HT1080 (cell line): ENCODE measurements around the gene EPHB1. TPM values are rescaled to one million over a fixed set of nuclear protein-coding genes. Genes with fewer than 3 reads are reported as not detected.
A peak's percentile ranks its signal among the peaks of the same experiment; 100 is the strongest.
"Not testable (repeated sequence)": the region's sequence is repeated elsewhere in the genome, so short reads cannot be mapped to it uniquely, and the experiment has no call there.

Source experiments
- DNase-seq: peaks from one replicate; pipeline ENCODE4 v3.0.0-alpha.2; 2015; ENCODE audit warnings: low read depth
- total RNA-seq: library from RNA; depleted of rRNA; stranded (reverse); fragments of >200 nt; shearing (Covaris generic); gene quantifications from 2 replicates; pipeline ENCODE4 v1.2.3, GENCODE V29; 2014

EPHB1 gene
- total RNA-seq, 1 experiment from 2014 or later = 4.4 TPM

DNA sequence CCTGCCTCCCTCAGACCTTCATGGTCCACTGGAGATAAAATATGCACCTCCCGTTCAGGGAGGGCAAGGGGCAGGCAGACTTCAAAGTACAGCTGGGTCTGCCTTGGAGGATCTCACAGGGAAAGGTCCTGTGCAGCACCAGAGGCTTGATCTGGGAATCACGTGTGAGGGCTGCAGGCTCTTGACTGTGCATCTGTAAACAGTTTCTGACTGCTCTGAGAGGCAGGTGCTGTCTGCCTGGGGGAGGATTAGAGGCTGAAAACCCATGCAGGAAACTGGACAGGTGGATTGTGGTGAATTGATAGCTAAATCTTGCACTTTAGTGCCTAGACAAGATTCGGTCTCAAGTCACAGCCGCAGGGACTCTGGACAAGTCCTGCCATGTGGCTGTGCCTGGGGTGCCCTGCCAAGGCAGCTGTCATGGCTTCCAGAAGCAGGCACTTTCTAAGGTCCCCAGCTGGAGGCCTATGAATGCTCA lies 239.3 kb downstream of the EPHB1 start:
- no peak for DNase-seq

DNA sequence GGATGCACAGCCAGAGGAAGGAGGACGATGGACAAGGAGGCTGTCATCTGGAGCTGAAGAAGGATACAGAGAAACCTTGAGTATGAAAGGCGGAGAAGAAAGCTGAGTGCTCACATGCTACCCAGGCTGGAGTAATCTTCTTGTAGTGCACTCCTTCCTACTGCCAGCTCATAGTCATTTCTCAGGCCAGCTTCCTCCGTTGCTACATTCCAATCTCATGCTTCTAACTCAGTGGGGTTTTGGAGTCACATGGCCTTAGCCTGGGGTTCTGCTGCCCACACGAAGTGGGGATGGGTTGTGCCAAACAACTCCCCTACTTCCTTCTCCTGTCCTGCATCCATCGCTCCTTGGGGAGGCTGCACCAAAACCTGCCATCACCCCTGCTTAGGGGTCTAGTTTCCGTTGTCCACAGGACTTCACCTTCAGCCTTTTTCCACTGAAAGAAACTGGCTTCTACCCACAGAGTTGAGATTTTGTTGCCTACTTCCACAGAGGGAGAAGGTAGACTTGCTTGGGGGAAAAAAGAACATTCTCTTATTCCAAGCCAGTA lies 239.9 kb downstream of the EPHB1 start:
- DNase-seq = peak; percentile 71

- no peak for DNase-seq
Measured at GRCh38 chr3:135038186-135038585, 243.1 kb downstream of the EPHB1 start.

DNA sequence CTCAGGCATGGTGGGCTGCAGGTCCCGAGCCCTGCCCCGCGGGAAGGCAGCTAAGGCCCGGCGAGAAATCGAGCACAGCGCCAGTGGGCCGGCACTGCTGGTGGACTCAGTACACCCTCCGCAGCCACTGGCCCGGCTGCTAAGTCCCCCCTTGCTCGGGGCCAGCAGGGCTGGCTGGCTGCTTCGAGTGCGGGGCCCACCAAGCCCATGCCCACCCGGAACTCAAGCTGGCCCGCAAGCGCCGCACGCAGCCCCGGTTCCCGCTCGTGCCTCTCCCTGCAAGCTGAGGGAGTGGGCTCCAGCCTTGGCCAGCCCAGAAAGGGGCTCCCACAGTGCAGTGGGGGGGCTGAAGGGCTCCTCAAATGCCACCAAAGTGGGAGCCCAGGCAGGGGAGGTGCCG lies 244.5 kb downstream of the EPHB1 start:
- not testable (repeated sequence) for DNase-seq

DNA sequence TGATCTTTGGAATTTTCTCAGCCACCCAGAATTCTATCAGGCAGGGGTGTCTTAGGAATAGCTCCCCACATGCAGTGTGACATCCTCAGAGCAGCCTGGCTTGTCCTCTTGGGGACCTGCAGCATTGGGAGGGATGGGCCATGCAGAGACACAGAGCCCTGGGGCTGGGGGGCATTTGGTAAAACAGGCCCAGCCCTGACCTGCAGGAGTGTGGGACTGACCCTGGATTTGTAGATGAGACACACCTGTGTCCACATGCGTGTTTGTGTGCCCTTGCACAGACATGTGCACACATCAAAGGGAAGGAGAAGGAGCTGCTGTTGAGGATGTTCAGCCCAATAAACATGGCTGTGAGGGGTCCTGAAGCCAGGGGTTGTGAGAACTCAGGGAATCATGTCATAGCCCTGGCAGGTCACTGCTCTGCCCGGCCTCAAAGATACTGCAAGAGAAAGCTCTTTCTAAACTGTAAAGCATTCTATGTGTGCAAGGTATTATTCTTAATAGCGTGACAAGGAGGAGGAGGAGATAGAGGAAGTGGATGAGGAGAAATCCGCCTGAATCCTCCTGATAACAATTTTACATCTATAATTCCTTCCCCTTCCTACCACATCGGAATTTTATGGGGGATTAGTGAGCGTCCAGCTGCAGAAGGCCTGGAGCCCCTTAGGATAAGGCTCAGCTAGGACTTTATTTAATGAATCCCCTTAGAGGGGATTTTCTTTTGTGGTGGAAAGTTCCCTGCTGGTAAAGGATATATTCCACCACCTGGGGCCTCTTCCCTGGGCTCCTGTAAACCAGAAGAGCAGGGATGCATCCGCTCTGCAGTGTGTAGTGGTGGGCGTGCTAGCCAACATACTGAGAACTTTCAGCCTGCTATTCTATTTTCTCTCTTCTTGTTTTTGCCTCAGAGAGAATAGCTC lies 245.5 kb downstream of the EPHB1 start:
- no peak for DNase-seq

DNA sequence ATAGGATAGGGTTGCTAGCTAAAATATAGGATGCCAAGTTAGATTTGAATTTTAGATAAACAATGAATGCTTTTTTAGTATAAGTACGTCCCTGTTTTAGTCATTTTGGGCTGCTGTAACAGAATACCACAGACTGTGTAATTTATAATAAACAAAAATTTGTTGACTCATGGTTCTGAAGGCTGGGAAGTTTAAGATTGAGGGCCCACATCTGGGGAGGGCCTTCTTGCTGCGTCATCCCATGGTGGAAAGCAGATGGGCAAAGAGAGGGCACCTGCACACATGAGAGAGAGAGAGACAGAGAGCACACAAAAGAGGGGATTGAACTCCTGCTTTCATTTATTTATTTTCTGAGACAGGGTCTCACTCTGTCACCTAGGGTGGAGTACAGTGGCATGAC lies 246.5 kb downstream of the EPHB1 start:
- peak; percentile 38 for DNase-seq

- DNase-seq = no peak
Measured at GRCh38 chr3:135047061-135047460, 252.0 kb downstream of the EPHB1 start.

DNA sequence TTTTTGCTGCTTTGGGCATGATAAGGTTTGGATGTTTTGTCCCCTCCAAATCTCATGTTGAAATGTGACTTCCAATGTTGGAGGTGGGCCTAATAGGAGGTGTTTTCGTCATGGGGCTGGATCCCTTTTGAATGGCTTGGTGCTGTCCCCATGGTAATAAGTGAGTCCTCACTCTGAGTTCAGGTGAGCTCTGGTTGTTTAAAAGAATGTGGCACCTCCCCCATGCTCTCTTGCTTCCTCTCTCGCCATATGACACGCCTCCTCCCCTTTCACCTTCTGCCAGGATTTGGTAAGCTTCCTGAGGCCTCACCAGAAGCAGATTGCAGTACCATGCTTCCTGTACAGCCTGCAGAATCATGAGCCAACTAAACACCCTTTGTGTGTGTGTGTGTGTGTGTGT lies 255.5 kb downstream of the EPHB1 start:
- DNase-seq = no peak

DNA sequence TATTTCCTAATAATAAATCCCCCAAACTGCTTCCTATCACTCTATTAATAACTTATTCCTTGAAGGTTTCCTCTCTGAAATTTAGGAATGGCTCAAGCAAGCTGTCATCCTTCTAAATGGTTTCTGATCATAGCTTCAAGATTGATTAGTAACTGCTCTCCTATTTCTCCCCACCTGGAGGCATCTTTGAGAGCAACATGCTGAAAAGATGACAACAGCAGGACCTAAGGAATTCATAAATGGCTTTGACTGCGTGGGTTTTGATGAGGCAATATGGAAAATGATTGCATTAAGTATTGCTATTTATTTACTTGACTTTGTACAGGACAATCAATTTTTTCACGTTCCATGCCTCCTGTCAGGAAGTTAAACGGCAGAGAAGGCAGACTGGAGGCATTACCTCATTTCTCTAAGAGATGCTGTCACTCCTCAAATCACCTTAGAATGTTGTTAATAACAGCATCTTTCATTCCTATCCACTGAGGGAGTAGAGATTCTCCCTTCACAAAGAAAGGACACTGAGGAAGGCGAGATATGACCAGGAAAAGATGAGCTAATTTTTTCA lies 256.4 kb downstream of the EPHB1 start:
- no peak for DNase-seq

- no peak for DNase-seq
Measured at GRCh38 chr3:135055449-135055848, 260.4 kb downstream of the EPHB1 start.

DNA sequence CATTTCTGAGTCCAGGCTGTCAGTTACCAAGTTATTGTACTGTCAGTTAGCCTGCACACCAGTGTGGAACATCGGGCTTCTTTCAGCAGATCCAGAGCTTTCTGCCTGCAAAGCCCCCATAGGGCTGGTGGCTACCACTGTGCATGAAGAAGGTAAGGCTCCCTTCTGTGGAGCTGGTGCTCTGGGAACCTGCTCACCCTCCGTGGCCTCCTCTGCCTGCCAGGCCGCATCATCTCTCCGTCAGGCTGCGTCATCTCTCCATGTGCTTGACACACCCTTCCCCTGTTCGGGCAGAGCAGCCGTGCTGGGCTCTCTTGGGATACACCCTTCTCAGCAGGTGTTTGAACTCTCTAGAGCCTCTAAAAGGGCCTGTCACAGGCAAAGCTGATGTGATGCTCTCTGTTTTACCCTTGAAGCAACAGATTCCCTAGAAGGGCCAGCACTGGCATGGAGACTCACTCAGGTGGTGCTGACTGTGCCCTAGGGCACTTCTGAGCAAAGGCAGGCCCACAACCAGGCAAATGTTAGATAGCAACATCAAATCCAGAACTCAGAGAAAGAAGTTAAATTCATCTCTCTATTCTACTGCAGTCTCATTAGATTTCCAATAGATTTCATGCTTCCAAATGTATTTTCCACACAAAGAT lies 261.1 kb downstream of the EPHB1 start:
- peak; percentile 51 for DNase-seq

- DNase-seq = no peak
Measured at GRCh38 chr3:135056733-135057310, 261.8 kb downstream of the EPHB1 start.

GRCh38 chr3:135057996-135058395 lies 262.9 kb downstream of the EPHB1 start:
- peak; percentile 36 for DNase-seq

- no peak for DNase-seq
Measured at GRCh38 chr3:135059580-135059979, 264.5 kb downstream of the EPHB1 start.

- DNase-seq = peak; percentile 23
Measured at GRCh38 chr3:135066844-135067727, 272.0 kb downstream of the EPHB1 start.

- no peak for DNase-seq
Measured at GRCh38 chr3:135068011-135068410, 273.0 kb downstream of the EPHB1 start.

- no peak for DNase-seq
Measured at GRCh38 chr3:135069406-135069805, 274.3 kb downstream of the EPHB1 start.

DNA sequence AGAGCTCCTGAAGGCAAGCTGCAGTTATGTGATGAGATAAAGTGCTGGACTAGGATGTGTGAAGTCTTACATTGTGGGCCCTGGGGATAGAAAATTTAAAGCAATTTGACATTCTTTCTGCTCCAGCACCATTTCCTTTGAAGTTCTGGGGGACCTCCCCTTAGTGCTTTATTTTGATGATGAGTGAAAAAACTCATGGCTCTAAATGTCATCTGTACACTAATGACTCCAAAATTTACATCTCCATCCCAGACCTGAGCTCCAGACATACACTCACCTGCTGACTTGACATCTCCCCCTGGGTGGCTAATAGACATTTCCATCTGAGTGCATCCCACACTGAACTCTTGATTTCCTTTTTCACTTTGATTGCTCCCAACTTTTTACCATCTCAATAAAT lies 276.4 kb downstream of the EPHB1 start:
- DNase-seq = no peak

GRCh38 chr3:135072431-135072830 lies 277.4 kb downstream of the EPHB1 start:
- no peak for DNase-seq

- DNase-seq = no peak
Measured at GRCh38 chr3:135075157-135075556, 280.1 kb downstream of the EPHB1 start.

- no peak for DNase-seq
Measured at GRCh38 chr3:135076341-135076740, 281.3 kb downstream of the EPHB1 start.
